Ovary (tissue), 9 donors: ENCODE measurements around the gene MAP6. TPM values are rescaled to one million over a fixed set of nuclear protein-coding genes. Genes with fewer than 3 reads are reported as not detected.

ENCODE experiments used
- DNase-seq, 5 donors: peaks; one replicate each; pipeline ENCODE4 v3.0.0-alpha.2; 2019 to 2020
- H3K27ac ChIP-seq, 2 donors: fragments of 200-600 bp; one replicate each; pipeline versions ENCODE4 v1.5.1 to v1.8.0; 2019 to 2022
- H3K27me3 ChIP-seq: fragments of 200-600 bp; one replicate; pipeline ENCODE4 v1.8.0; 2022
- H3K36me3 ChIP-seq: fragments of 200-600 bp; sonication (generic); one replicate; pipeline ENCODE4 v1.5.1; 2019
- H3K4me1 ChIP-seq: one replicate; pipeline ENCODE4 v1.8.1; 2013; ENCODE audit warnings: mild to moderate bottlenecking, moderate library complexity; ENCODE audit not compliant: insufficient read depth
- H3K4me3 ChIP-seq: fragments of 200-600 bp; sonication (generic); one replicate; pipeline ENCODE4 v1.5.1; 2017
- H3K9me3 ChIP-seq, 2 donors: fragments of 200-600 bp in 1 of 2; sonication (generic) in 1 of 2; one replicate each; pipeline versions ENCODE4 v1.5.1 to v1.8.1; 2013 to 2019; ENCODE audit warnings: mild to moderate bottlenecking in 1 of 2, moderate library complexity in 1 of 2
- CTCF ChIP-seq, 3 donors: fragments of 450-650 bp in 2 of 3; fragments of 200-600 bp in 1 of 3; IDR thresholded peaks; one replicate each; pipeline versions ENCODE4 v1.5.1 to v1.8.0; 2016 to 2022; ENCODE audit warnings: antibody characterized with exemption in 3 of 3, mild to moderate bottlenecking in 1 of 3
- EP300 ChIP-seq: sonication (generic); formaldehyde crosslinking; IDR thresholded peaks from one replicate; pipeline ENCODE4 v1.6.1; 2017; ENCODE audit warnings: antibody characterized with exemption
- POLR2A ChIP-seq: fragments of 450-650 bp; IDR thresholded peaks from one replicate; pipeline ENCODE4 v1.6.1; 2017; ENCODE audit warnings: antibody characterized with exemption, mild to moderate bottlenecking, moderate library complexity
- WGBS, 3 donors: extraction: QIAGEN DNeasy Blood & Tissue Kit in 1 of 3; methylation state at CpG; one replicate each; pipeline versions ENCODE4 v1.1.5 to v1.1.7; 2013 to 2017; 5-methylcytosine and 5-hydroxymethylcytosine counted together
- intact Hi-C, 4 donors: fragments of 100-400 bp; cut with DNase I; formaldehyde crosslinking; loops; one replicate each; pipeline versions ENCODE4 v1.11.0 to v1.15.1; 2022 to 2023
- polyA plus RNA-seq, 2 donors: library from polyadenylated mRNA; stranded (reverse); fragments of 200-250 nt in 1 of 2; fragments of 350-450 nt in 1 of 2; fragmentation: Illumina TruSeq in 1 of 2; extraction: RNeasy Lipid Tissue Mini Kit (QIAGEN cat#74804) in 1 of 2; gene quantifications; one replicate each; pipeline ENCODE4 v1.2.3, GENCODE V29; 2013 to 2014
- total RNA-seq, 7 donors: library from RNA; depleted of rRNA in 2 of 7; stranded (reverse); fragments of >200 nt in 2 of 7; fragmentation: NEBNext Ultra II Directional in 3 of 7; extraction: Animal tissue kit (Norgen Biotek cat#: 25700) in 3 of 7; gene quantifications; one replicate each; pipeline versions ENCODE4 v1.1.0 to v1.2.4, GENCODE V29; 2016 to 2023
- donor health status: DM: no; HTN: no; CAD: no; lungs with moderate emphysema.
- donor health status: DM: no; HTN: no; CAD: no.
- donor health status: Bipolar disorder and iron deficiency.
- donor health status: DM: yes; HTN: yes; CAD: no.
- donor health status: DM: no; HTN: no; CAD: no.
- donor health status: DM: yes; HTN: yes; CAD: no.

Gene MAP6
- total and polyA plus RNA-seq, 9 donors = 2.1 to 18.7 (median 8.8) TPM

GRCh38 chr11:75632962-75633361, 35.9 kb downstream of the MAP6 start:
- Histone ChIP-seq H3K27me3 (no peaks in the 10 kb centered on the region), H3K36me3 (no peaks in the 10 kb centered on the region), H3K27ac (no peak overlapping the region), H3K4me1 (peaks cover 9% of the 10 kb centered on the region), H3K4me3 (no peak overlapping the region), H3K9me3 (no peaks in the 10 kb centered on the region)
- no peak for DNase-seq
- intact Hi-C loops = no loop called here
- 97% methylated on average over 2 of the region's 2 CpGs for WGBS, 3 donors
- TF ChIP-seq CTCF (IDR thresholded peaks at IDR 0.05) = no peak
- no peak for TF ChIP-seq POLR2A
- TF ChIP-seq EP300 = no peak

- Histone ChIP-seq H3K36me3 (no peaks in the 10 kb centered on the region), H3K4me1 (peaks cover 11% of the 10 kb centered on the region), H3K27ac (no peak overlapping the region), H3K9me3 (no peaks in the 10 kb centered on the region), H3K4me3 (no peak overlapping the region), H3K27me3 (no peaks in the 10 kb centered on the region)
- intact Hi-C loops = no loop called here
- WGBS, 3 donors = 93 to 96% (median 94%) methylated on average over 2 of the region's 2 CpGs
- TF ChIP-seq CTCF (IDR thresholded peaks at IDR 0.05) (no peak), POLR2A (no peak), EP300 (no peak)
- no peak for DNase-seq
Observed at GRCh38 chr11:75632450-75632849, 36.4 kb downstream of the MAP6 start.

GRCh38 chr11:75631086-75631730, 37.6 kb downstream of the MAP6 start:
- TF ChIP-seq CTCF (IDR thresholded peaks at IDR 0.05) (no peak), POLR2A (no peak), EP300 (no peak)
- Histone ChIP-seq H3K36me3 (no peaks in the 10 kb centered on the region), H3K9me3 (no peaks in the 10 kb centered on the region), H3K27ac (no peak overlapping the region), H3K27me3 (no peaks in the 10 kb centered on the region), H3K4me3 (no peak overlapping the region), H3K4me1 (peaks cover 11% of the 10 kb centered on the region)
- intact Hi-C loops = no loop called here
- WGBS, 3 donors = 84 to 91% (median 89%) methylated on average over 2 of the region's 2 CpGs
- no peak for DNase-seq

- Histone ChIP-seq H3K4me1 (peaks cover 7% of the 10 kb centered on the region), H3K36me3 (no peaks in the 10 kb centered on the region), H3K27me3 (no peaks in the 10 kb centered on the region), H3K4me3 (no peak overlapping the region), H3K9me3 (no peaks in the 10 kb centered on the region), H3K27ac (peak overlapping the region in 1 of 2 donors; percentile 14)
- 50 to 54% (median 53%) methylated on average over 11 of the region's 11 CpGs for WGBS, 3 donors
- no peak for TF ChIP-seq CTCF (IDR thresholded peaks at IDR 0.05)
- no peak for TF ChIP-seq EP300
- TF ChIP-seq POLR2A = no peak
- peak; percentile 54 to 69 (median 63) for DNase-seq
- intact Hi-C loops = no loop called here
Observed at GRCh38 chr11:75627906-75628668, 40.8 kb downstream of the MAP6 start.
